GM21723 (cell line): ENCODE data around the gene CAMK2B.

Experiments used
- ATAC-seq: cut with Tn5 transposase; IDR thresholded peaks from one replicate; pipeline ENCODE4 v1.9.1; 2021; ENCODE audit warnings: mild to moderate bottlenecking, moderate library complexity; ENCODE audit not compliant: unreplicated experiment

CAMK2B gene

DNA sequence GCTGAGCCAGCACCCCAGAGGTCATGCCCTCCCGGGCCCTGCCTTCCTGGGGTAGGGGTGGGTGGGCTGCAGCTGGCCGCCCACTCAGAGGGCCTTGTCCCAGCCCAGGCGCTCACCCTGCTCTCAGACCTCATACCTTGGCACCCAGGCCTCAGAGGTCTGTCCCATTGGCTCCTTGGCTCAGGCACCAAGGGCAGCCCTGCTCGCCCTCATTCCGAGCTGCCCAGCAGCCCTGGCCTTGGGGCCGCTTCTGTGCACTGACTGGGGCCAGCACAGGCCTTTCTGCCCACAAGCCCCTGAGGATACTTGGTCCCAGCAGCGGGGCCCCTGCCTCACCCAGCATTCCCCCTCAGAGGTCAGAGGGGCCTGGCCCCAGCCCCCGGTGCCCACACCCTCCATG is 90.3 kb downstream of the CAMK2B start:
- ATAC-seq: no peak

- no peak for ATAC-seq
Observed at GRCh38 chr7:44232901-44233715, 92.3 kb downstream of the CAMK2B start.

DNA sequence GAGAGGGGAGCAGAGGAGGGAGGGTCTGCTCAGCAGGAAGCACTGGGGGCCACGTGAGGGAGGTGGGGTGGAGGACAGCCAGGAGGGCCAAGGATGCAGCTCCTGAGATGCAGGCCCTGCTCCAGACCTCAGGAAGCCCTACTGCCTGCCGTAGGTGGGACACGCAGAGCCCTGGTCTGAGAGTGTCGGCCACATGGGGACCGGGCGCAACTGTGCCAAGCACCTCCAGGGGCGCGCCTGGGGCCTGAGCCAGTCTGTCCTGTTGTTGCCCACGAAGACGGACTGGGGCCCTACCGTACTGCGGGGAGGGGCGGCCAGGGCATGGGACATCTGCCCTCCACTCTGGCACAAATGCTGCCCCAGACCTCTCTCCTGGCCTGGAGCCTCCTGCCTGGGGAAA is 93.0 kb downstream of the CAMK2B start:
- no peak for ATAC-seq

DNA sequence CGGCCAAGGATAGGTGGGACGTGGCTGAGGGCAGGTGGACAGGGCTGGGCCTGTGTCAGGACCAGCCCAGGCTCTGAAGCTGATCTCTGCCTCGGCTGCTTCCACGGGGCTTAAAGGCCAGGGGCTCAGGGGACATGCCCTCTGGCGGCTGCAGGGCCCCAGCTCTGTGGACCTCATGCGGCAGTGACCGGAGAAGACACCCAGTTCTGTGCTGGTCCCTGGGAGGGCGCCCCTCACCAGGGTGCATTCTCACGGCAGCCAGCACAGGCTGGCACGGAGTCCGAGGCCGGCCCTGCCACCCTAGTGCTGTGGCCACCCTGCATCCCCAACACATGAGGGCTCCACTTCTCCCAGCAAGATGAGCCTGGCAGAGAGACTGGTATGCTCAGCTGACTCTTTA is 94.3 kb downstream of the CAMK2B start:
- ATAC-seq: no peak

- ATAC-seq: no peak
Observed at GRCh38 chr7:44230286-44230685, 95.1 kb downstream of the CAMK2B start.

DNA sequence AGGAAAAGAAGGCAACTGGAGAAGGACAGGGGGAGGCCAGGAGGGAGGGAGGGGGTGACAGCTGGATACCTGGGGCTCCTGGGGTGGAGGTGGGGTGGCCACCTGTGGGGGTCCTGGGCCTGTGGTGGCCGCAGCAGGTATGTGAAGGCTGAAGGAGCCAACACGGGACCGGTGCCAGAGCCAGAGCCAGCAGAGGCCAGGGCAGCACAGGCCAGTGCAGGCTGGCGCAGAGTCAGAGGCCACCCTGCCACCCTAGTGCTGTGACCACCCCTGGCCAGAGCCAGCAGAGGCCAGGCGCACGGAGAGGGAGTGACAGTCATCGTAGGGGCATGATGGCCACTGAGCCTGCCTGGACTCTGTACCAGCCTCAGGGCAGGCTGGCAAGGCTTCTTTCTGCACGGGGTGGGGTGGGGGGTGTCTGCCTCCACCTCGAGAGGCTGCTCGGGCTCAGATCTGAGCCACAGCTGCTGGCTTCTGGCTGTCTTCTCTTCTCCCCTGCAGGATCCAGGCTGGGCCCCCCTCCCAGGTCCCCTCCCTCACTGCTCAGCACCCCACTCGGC is 95.8 kb downstream of the CAMK2B start:
- ATAC-seq: no peak

- ATAC-seq: no peak
Observed at GRCh38 chr7:44228571-44229350, 96.6 kb downstream of the CAMK2B start.

DNA sequence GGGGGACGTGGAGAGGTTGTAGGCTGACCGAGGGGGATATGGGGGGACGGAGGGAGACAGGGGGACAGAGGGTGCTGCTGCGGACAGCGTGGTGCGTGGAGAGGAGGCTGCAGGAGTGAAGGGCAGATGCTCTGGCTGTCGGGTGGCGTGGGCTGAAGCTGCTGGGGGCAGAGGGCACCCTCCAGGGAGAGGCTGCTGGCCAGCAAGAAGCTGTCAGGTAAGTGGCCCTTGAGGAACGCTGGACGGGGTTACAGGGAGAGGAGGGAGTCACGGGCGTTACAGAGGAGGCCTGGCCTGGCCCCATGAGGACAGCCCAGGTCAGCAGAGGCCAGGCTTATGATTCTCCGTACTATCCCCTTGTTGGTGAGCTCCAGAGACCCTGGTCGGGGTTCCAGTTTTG is 97.5 kb downstream of the CAMK2B start:
- no peak for ATAC-seq

- no peak for ATAC-seq
Observed at GRCh38 chr7:44226396-44226753, 99.0 kb downstream of the CAMK2B start.

GRCh38 chr7:44225566-44226395 is 99.6 kb downstream of the CAMK2B start:
- ATAC-seq: no peak

GRCh38 chr7:44224974-44225565 is 100.3 kb downstream of the CAMK2B start:
- no peak for ATAC-seq

DNA sequence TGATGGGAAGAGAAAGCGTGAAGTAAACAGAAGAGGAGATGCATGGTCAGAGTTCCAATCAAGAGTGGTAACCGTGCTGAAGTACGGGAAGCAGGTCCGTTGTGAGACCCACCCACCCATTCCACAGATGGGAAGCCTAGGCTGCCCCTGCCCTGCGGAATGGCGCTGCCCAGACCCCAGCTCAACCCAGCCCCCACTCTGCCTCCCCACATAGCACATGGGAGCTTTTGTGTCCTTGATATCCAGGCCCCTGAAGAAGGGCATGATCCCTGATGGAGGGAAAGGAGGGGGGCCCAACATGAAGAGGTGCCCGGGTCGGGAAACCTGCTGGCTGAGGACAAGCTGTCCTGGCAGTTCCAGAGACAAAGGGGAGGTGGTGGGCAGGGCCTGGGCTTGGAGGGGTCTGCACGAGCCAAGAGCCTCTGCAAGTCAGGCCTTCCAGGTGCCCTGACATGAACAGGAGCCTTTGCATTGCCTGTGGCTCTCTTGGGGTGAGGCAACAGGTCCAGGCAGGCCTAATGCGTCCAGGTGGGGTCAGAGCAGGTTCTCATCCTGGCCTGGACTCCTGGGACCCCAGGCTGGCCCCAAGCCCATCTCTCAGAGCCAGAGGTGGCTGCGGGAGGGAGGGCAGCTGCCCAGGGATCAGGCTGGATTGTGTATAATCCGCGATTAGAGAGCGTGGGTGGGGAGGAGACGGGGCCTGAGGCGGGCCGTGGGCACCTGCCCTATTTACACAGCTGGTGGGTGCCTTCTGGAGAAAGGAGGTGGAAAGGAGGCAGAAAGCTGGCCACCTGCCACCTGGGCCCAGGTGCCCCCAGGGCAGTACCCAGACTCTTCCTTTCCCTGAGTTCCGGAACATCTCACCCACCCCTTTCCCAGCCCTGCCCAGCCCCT is 101.1 kb downstream of the CAMK2B start:
- no peak for ATAC-seq

DNA sequence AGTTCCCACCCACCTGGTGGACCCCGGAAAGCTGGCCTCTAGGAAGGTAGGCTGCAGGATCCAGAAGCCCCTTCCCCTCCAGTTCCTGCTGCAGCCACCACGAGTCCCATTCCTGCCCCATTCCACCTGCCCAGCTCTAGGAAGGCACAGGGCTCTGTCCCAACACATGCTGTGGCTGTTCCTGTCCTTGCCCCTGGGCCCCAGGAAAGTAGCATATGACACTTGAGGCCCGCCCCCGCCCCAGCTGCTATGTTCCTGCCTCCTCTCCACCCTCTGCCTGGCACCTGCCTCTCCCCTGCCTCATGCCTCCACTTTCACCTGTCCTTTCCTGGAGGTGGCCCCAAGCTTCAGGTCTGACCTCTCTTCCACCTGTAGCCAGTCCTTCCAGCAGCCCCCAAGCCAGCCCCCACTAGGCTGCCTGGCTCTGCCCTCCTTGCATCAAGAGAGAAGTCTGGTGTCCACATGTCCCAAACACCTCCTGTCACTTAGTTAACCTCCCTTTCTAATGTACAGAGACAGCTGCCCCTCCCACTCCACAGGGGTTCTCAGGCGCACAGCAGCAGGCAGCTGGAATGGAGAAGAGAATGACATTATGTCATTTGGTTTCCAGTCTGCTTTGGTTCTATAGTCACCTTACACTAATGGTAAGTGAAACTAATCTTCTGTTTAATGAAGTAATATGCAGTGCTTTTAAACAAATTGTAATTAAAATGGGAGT is 101.9 kb downstream of the CAMK2B start:
- ATAC-seq: no peak

DNA sequence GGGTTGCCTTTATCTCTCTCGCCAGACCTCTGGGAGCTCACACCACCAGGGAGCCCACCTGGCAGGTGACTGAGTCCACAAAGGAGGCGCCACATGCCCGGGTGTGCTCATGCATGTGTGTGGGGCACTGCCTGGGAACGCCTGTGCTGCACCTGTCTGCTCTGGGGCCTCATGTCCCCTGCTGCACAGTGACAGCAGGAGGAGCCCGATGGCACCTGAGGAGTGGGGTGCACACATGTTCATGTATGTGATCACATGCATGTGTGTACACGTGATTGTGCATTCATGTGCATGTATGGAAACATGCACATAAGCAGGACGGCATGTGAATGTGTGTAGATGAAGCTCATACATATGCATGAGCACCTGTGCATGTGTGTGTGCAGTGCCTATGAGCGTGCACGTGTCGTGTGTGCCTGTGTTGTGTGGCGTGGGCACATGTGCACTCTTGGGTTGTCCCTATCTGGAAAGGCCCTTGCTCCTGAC is 102.6 kb downstream of the CAMK2B start:
- ATAC-seq: no peak

- no peak for ATAC-seq
Observed at GRCh38 chr7:44222074-44222473, 103.3 kb downstream of the CAMK2B start.

- ATAC-seq: no peak
Observed at GRCh38 chr7:44221231-44221791, 104.1 kb downstream of the CAMK2B start.

- no peak for ATAC-seq
Observed at GRCh38 chr7:44220358-44221112, 104.9 kb downstream of the CAMK2B start.

DNA sequence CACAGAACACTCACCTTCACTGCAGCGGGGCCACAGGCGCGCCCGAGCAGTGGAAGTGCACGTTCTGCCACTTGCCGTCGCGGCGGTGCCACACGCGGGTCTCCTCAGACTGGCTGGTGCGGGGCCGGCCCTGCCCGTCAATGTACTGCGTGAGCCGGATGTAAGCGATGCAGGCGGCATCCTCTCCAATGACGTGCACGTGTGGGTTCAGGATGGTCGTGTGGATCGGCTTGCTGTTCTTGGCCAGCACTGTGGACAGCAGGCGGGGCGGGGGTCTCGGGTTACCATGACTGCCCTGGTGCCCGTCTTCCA is 105.4 kb downstream of the CAMK2B start:
- ATAC-seq: no peak
